Fibroblast of lung (primary cell): Measurements from ENCODE around the gene CELF3. TPM values are rescaled to one million over a fixed set of nuclear protein-coding genes. Genes with fewer than 3 reads are reported as not detected.
A peak's percentile ranks its signal among the peaks of the same experiment; 100 is the strongest.

ENCODE experiments used
- DNase-seq, 2 donors: peaks; one replicate each; pipeline versions ENCODE4 v3.0.0 to v3.0.0-alpha.2; 2010; ENCODE audit warnings: low read depth in 2 of 2
- H2AFZ ChIP-seq: 2 replicates; pipeline ENCODE4 v1.5.1; 2012; ENCODE audit warnings: low read length, control low read depth, inconsistent platforms
- H3K27ac ChIP-seq: 2 replicates; pipeline ENCODE4 v1.5.1; 2011; ENCODE audit warnings: low read length, control low read depth; ENCODE audit not compliant: insufficient read depth
- H3K27me3 ChIP-seq: 2 replicates; pipeline ENCODE4 v1.5.1; 2011; ENCODE audit warnings: mild to moderate bottlenecking, low read length; ENCODE audit not compliant: control insufficient read depth, insufficient read depth
- H3K36me3 ChIP-seq: 2 replicates; pipeline ENCODE4 v1.5.1; 2011; ENCODE audit warnings: low read length; ENCODE audit not compliant: control insufficient read depth, insufficient read depth
- H3K4me1 ChIP-seq: 2 replicates; pipeline ENCODE4 v1.5.1; 2011; ENCODE audit warnings: low read length; ENCODE audit not compliant: control insufficient read depth, insufficient read depth; ENCODE audit errors: extremely low read depth
- H3K4me2 ChIP-seq: 2 replicates; pipeline ENCODE4 v1.5.1; 2011; ENCODE audit warnings: low read length, control low read depth; ENCODE audit not compliant: insufficient read depth; ENCODE audit errors: extremely low read depth
- H3K4me3 ChIP-seq, 4 experiments: fragments of 200-600 bp in 1 of 4; sonication (generic) in 1 of 4; replicated peaks in 1 of 4; 2 replicates each; pipeline ENCODE4 v1.5.1; 2011 to 2016; ENCODE audit warnings: low read length in 4 of 4, low read depth in 3 of 4, mild to moderate bottlenecking in 3 of 4, control low read depth in 2 of 4, inconsistent platforms in 1 of 4, mixed read lengths in 1 of 4; ENCODE audit not compliant: insufficient read depth in 1 of 4; ENCODE audit errors: control extremely low read depth in 1 of 4
- H3K79me2 ChIP-seq: 2 replicates; pipeline ENCODE4 v1.5.1; 2012; ENCODE audit warnings: mild to moderate bottlenecking, low read length, inconsistent platforms; ENCODE audit not compliant: control insufficient read depth, insufficient read depth
- H3K9ac ChIP-seq: 2 replicates; pipeline ENCODE4 v1.5.1; 2011; ENCODE audit warnings: mild to moderate bottlenecking, low read length, control low read depth; ENCODE audit not compliant: insufficient read depth
- H3K9me3 ChIP-seq: 2 replicates; pipeline ENCODE4 v1.5.1; 2012; ENCODE audit warnings: low read depth, low read length; ENCODE audit not compliant: control insufficient read depth, insufficient read depth
- H4K20me1 ChIP-seq: 2 replicates; pipeline ENCODE4 v1.5.1; 2011; ENCODE audit warnings: low read length; ENCODE audit not compliant: control insufficient read depth, insufficient read depth; ENCODE audit errors: extremely low read depth
- EZH2 ChIP-seq: IDR thresholded peaks from 2 replicates; pipeline ENCODE4 v1.5.1; 2012; ENCODE audit warnings: low read length, control low read depth, mild to moderate bottlenecking; ENCODE audit errors: missing control alignments
- polyA plus RNA-seq, 2 donors: library from polyadenylated mRNA; depleted of rRNA in 1 of 2; stranded (reverse) in 1 of 2; unstranded in 1 of 2; fragments of >200 nt; gene quantifications; 2 replicates each; pipeline ENCODE4 v1.2.1, GENCODE V29; 2011 to 2012; ENCODE audit warnings: missing spikeins in 1 of 2
- total RNA-seq: library from RNA; depleted of rRNA; stranded (reverse); fragments of >200 nt; gene quantifications from 2 replicates; pipeline ENCODE4 v1.2.1, GENCODE V29; 2014
- TF ChIP-seq, protein P1 (sequence below), 2 donors: IDR thresholded peaks in 1 of 2; conservative IDR thresholded peaks in 1 of 2; 1 replicate in 1 of 2; 2 replicates in 1 of 2; pipeline ENCODE4 v1.5.1; 2011 to 2012; ENCODE audit warnings: low read length in 2 of 2, control low read depth in 1 of 2, inconsistent platforms in 1 of 2, low read depth in 1 of 2, mild to moderate bottlenecking in 1 of 2

The CELF3 gene
- total and polyA plus RNA-seq, 2 donors (not counting 1 experiment from before 2014, with no cell fraction given): not detected

DNA sequence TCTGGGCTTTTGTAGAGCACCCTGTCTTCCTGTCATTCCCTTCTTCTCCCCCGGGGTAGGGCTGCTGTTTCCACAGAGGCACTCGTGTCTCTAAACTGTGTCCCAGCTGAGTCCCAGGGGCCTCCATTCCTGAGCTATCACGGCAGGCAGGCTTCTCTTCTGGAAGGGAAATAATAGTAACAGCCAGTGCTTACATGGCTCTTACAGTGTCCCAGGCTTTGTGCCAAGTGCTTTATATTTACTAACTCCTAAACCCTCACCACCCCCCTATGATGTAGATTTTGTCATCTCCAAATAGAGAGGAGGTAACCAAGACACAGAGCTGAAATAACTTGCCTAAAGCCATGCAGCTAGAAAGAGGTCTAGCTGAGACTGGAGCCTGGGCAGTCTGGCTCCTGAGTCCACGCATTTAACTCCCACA, 1.4 kb upstream of the CELF3 start:
- Histone ChIP-seq H3K79me2 (no peaks in the 10 kb centered on the region), H3K4me2 (no peak overlapping the region), H3K4me3 (no peak overlapping the region), H3K36me3 (no peaks in the 10 kb centered on the region), H4K20me1 (no peaks in the 10 kb centered on the region), H3K9me3 (no peaks in the 10 kb centered on the region), H3K4me1 (no peaks in the 10 kb centered on the region), H3K27me3 (peaks cover 50% of the 10 kb centered on the region), H3K27ac (no peak overlapping the region), H2AFZ (no peak overlapping the region), H3K9ac (no peak overlapping the region)
- TF ChIP-seq, protein P1, sequence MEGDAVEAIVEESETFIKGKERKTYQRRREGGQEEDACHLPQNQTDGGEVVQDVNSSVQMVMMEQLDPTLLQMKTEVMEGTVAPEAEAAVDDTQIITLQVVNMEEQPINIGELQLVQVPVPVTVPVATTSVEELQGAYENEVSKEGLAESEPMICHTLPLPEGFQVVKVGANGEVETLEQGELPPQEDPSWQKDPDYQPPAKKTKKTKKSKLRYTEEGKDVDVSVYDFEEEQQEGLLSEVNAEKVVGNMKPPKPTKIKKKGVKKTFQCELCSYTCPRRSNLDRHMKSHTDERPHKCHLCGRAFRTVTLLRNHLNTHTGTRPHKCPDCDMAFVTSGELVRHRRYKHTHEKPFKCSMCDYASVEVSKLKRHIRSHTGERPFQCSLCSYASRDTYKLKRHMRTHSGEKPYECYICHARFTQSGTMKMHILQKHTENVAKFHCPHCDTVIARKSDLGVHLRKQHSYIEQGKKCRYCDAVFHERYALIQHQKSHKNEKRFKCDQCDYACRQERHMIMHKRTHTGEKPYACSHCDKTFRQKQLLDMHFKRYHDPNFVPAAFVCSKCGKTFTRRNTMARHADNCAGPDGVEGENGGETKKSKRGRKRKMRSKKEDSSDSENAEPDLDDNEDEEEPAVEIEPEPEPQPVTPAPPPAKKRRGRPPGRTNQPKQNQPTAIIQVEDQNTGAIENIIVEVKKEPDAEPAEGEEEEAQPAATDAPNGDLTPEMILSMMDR (conservative IDR thresholded peaks at IDR 0.05 in 1 of 2, IDR thresholded peaks at IDR 0.05 in 1 of 2; ENCODE audit: low read depth in 1 of 2, low read length in 2 of 2): no peak
- TF ChIP-seq EZH2: no peak
- no peak for DNase-seq

DNA sequence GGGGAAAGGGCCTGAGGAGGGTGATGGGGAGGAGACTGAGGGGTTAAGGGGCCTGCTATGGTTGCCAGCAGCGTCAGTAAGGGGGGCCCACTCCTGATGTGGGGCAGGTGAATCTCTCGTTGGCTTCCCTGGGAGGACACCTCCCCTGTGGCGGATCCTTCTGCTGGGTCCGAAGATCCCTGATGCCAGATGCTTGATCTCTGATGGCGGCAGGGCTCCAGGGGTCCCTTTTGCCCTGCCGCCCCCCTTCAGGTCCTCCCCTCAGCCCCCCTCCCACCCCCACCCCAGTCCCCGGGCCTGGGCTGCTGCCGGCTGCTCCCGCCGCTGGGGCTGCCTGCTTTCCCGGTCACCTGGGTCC, 219 bp downstream of the CELF3 start:
- Histone ChIP-seq H3K4me2 (no peak overlapping the region), H3K79me2 (no peaks in the 10 kb centered on the region), H3K27me3 (peaks cover 47% of the 10 kb centered on the region), H2AFZ (no peak overlapping the region), H4K20me1 (no peaks in the 10 kb centered on the region), H3K27ac (no peak overlapping the region), H3K9ac (no peak overlapping the region), H3K4me3 (no peak overlapping the region), H3K36me3 (no peaks in the 10 kb centered on the region), H3K9me3 (no peaks in the 10 kb centered on the region), H3K4me1 (no peaks in the 10 kb centered on the region)
- DNase-seq: no peak
- no peak for TF ChIP-seq EZH2
- TF ChIP-seq, protein P1 (conservative IDR thresholded peaks at IDR 0.05 in 1 of 2, IDR thresholded peaks at IDR 0.05 in 1 of 2; ENCODE audit: low read depth in 1 of 2, low read length in 2 of 2): no peak

DNA sequence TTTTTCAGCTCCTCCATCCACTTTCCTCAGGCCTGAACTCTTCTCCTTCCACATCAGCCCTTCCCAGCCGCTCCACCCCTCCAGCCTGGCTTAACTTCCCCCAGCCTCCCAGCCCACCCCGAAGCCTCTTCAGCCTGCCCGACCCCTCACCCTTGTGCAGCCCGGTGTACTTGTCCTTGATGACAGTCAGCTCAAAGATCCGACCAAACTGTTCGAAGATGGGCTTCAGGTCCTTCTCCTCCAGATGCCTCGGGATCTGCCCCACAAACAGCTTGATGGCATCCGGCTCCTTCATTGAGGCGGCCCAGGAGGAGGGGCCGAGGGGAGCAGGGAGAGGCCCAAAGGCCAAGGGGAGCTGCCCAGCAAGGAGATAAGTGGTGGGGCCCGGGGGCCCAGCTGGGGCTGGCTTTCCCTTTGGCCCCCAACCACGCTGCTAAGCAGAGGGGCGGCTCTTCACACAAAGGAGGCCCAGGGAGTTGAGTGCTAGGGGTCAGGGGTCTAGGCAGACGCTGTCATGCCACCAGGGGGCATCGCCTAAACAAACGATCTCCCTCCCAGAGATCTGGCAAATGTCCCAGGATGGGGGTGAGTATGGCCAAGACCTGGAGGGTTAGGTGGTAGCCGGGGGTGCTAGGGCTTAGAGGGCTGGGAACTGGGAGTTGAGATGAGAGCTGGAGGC, 738 bp downstream of the CELF3 start:
- Histone ChIP-seq H3K27ac (no peak overlapping the region), H3K27me3 (peaks cover 47% of the 10 kb centered on the region)

More for the DNA sequence above, 738 bp downstream of the CELF3 start:
- no peaks in the 10 kb centered on the region for H3K4me1 ChIP-seq
- H4K20me1 ChIP-seq: no peaks in the 10 kb centered on the region
- H3K4me2 ChIP-seq: no peak overlapping the region
- no peaks in the 10 kb centered on the region for H3K79me2 ChIP-seq
- DNase-seq: no peak
- H3K9ac ChIP-seq: no peak overlapping the region
- no peak overlapping the region for H2AFZ ChIP-seq
- H3K4me3 ChIP-seq: no peak overlapping the region
- H3K9me3 ChIP-seq: no peaks in the 10 kb centered on the region
- TF ChIP-seq, protein P1 (conservative IDR thresholded peaks at IDR 0.05 in 1 of 2, IDR thresholded peaks at IDR 0.05 in 1 of 2; ENCODE audit: low read depth in 1 of 2, low read length in 2 of 2): peak in 1 of 2 donors; percentile 9
- no peak for TF ChIP-seq EZH2
- H3K36me3 ChIP-seq: no peaks in the 10 kb centered on the region
